ENCODE results near the gene PSMD5.

PSMD5 gene

DNA sequence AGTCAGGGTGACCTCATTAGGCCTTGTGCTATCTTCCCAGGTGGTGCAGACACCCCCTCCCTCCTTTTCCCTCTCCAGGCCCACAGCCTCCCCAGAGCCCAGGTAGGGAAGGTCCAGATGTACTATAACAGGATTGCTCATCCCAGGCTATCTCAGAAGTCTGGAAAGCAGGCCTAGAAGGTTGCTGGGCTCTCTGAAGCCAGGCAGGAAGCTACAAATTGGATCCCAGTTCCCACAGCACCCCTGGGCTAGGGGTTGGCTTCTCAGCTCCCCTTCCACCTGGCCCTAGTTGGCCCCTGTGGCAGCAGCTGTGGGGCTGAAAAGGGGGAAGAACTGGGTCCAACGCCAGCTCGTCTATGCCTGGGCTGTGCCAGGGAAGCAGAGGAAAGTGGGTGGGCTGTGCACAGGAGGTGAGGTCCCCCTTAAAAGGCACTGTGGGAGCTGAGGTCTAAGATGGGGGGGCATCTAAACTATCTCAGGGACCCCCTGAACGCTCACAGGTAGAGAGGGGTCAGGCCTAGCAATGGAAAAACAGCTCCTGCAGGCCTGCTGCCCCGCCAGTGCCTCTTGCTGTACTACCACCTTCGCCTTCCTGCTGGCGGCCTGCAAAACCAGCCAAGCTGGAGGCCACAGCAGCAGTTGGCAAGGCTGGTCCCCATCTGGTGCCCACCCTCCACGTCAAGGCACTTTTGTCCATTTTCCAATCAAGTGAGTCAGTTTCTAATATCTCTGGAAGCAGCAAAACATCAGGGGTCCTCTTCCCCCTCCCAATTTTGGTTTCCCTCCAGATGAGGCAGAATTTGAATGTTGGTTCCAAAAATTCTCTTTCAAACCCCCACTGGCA is 13.3 kb upstream of the PSMD5 start:
- DNase-seq (ENCODE audit: low read depth, low spot score): no peak

GRCh38 chr9:120854596-120855327 is 12.0 kb upstream of the PSMD5 start:
- DNase-seq (ENCODE audit: low read depth, low spot score): no peak

- DNase-seq (ENCODE audit: low read depth, low spot score): no peak
These were observed 10.5 kb upstream of the PSMD5 start for GRCh38 chr9:120853198-120853597.

- no peak for DNase-seq (ENCODE audit: low read depth, low spot score)
These were observed 9.7 kb upstream of the PSMD5 start for GRCh38 chr9:120852240-120853010.

GRCh38 chr9:120851449-120851848 is 8.7 kb upstream of the PSMD5 start:
- DNase-seq (ENCODE audit: low read depth, low spot score): no peak

GRCh38 chr9:120850315-120850714 is 7.6 kb upstream of the PSMD5 start:
- no peak for DNase-seq (ENCODE audit: low read depth, low spot score)

- no peak for DNase-seq (ENCODE audit: low read depth, low spot score)
These were observed 4.2 kb upstream of the PSMD5 start for GRCh38 chr9:120846906-120847305.

GRCh38 chr9:120846251-120846889 is 3.6 kb upstream of the PSMD5 start:
- DNase-seq (ENCODE audit: low read depth, low spot score): no peak

DNA sequence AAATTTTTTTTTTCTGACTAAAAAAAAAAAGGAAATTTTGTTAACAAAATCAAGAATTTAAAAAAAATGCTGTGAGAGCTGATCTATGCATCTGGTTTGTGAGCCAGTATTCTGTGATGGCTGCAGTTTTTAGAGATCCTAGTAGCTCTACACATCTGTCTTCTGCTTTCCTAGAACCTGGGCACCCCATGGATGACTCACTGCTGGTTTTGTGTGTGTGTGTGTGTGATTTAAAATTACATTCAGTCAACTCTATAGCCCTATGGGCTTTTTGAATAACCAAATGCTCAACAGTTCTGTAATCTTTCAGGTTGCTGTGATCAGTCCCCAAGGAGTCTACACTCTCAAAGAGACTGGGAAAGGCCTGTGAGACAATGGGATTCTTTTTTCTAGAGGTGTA is 2.5 kb upstream of the PSMD5 start:
- no peak for DNase-seq (ENCODE audit: low read depth, low spot score)

DNA sequence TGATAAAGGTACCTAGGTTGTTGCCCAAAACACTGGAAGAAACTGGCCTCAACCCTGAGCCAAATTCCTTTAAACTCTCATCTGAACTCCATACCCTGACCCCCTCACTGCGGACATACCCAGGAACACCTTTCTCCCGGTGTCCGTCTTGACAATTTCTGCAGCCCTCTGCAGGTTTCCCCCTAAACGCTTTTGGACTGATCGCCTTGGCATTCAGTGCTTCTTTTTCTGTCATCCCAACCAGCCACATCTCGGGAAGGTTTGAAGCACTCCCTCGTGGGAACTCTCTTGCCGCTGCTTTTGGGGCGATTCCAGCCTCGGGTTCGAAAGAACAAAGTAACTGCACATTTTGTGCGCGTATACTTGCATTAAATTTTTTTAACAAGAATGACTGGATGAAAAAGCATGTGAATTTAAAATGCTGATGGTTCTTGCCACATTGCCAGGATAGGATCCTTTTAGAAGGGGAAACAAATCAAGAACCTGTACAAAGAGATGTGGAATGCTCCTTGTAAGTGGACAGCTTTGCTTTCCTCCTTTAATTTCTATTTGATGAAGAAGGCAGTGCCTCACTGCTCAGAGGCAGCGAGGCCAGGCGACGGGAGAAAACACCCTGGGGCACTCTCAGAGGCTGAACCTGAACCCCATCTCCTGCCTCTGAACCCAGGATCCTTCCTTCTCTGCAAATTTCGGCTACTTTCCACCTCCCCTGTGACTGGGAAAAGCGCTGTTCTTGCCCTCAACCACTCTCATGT is 615 bp downstream of the PSMD5 start:
- DNase-seq (ENCODE audit: low read depth, low spot score): no peak

DNA sequence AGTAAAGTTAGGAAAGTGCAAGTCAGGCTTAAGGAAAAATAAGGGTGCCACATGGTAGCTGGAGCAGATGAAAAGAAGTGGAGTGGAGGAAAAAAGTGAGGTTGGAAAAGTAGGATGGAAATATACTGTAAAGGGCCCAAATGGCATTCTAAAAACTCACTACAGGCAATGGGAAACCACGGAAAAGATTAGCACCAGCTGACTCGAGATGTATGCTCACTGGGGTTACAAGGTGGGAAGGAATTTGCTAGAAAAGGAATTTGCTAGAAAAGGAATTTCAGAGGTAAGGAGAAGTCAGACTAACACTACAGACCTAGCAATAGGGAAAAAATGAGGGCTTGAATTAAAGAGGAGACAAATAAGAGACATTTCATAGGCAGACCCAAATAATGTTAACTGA is 3.6 kb downstream of the PSMD5 start:
- DNase-seq (ENCODE audit: low read depth, low spot score): no peak

DNA sequence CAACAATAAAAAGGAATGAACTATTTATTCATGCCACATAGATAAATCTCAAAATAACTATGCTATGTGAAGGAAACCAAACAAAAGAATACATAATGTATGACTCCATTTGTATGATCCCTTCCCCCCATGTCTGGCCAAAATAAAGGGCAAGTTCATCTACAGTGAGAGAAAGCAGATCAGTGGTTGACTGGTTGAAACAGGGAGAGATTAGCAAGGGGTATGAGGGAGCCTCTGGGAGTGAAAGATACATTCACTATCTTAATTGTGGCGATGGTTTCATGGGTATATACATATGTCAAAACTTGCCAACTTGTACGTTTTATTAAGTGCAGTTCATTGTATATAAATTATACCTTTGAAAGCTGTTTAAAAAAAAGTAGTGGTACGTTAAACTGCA is 4.8 kb downstream of the PSMD5 start:
- no peak for DNase-seq (ENCODE audit: low read depth, low spot score)

DNA sequence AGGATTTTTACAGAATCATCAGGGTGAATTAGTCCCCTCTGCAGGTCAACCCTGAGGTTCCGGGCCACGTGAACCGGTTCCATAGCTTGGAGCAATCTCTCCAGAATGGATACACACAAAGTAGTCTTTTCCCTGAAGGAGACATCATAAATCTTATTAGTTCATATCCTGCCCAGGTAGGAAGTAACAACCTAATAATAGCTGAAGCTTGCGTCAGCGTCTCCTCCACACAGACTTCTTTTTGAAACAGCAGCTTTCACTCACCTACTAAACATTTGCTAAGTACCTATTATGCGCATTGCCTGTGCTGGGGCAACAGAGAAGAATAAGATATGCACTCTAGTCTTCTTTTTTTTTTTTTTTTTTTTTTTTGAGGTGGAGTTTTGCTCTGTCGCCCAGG is 9.4 kb downstream of the PSMD5 start:
- DNase-seq (ENCODE audit: low read depth, low spot score): no peak

GRCh38 chr9:120832807-120833206 is 9.9 kb downstream of the PSMD5 start:
- DNase-seq (ENCODE audit: low read depth, low spot score): no peak

DNA sequence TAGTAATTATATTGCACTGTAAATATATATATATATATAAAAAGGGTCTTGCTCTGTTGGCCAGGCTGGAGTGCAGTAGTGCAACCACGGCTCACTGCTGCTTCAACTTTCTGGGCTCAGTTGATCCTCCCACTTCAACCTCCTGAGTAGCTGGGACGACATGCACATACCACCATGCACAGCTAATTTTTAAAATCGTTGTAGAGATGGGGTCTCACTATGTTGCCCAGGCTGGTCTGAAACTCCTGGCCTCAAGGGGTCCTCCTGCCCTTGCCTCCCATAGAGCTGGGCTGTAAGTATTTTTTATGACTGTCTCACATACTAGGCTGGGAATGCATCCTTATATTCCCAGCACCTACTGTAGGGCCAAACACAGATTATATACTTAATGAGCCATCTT is 11.9 kb downstream of the PSMD5 start:
- DNase-seq (ENCODE audit: low read depth, low spot score): no peak

DNA sequence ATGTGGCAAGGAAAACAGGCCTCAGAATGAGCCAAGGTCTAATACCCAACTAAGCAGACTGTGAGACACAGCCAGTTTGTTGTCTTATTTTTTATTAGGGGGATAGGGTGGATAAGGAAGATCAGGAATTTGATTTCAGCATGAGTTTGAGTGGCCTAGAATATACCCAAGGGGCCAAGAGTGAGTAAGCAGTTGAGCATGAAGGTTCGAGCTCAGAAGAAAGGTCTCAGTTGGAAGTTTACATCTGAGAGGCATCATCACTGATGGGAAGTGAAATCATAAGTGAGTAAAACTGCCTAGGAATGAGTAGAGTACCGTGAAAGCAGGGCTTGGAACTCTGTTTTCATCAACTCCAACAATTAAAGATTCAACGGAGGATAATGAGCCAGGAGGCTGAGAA is 12.6 kb downstream of the PSMD5 start:
- no peak for DNase-seq (ENCODE audit: low read depth, low spot score)

DNA sequence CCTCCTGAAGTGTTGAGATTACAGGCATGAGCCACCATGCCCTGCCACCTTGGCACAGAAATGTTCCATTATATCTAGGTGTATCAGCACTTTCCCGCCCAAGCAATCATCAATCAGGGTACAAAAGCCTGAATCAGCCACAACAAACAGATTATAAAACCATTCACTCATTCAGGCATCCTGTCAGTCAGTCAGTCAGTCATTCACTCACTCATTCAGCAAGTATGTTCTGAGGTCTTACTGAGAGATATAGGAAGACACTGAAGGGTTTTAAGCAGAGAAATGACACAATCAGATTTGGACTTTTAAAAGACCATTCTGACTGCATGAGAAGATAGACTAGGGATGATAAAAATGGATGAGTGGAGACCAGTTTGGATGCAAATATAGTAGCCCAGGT is 13.1 kb downstream of the PSMD5 start:
- DNase-seq (ENCODE audit: low read depth, low spot score): no peak

- DNase-seq (ENCODE audit: low read depth, low spot score): no peak
These were observed 22.6 kb downstream of the PSMD5 start for GRCh38 chr9:120820095-120820494.

- no peak for DNase-seq (ENCODE audit: low read depth, low spot score)
These were observed 24.1 kb downstream of the PSMD5 start for GRCh38 chr9:120818595-120818994.

GRCh38 chr9:120815075-120815474 is 27.6 kb downstream of the PSMD5 start:
- DNase-seq (ENCODE audit: low read depth, low spot score): no peak

DNA sequence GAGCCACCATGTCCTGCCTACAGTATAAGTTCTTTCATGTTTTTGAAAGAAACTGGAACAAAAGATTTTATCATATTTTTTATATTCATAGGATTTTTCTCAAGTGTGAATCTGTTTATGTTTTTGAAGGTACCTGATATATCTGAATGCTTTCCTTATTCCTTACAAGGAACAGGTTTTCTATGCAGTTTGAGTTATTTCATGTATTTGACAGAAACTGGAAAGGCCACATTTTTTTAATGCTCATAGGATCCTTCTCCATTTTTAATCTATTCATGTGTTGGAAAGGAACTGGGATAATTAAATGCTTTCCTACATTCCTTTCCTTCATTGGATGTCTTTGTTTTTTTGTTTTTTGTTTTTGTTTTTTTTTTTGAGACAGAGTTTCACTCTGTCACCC is 33.8 kb downstream of the PSMD5 start:
- DNase-seq (ENCODE audit: low read depth, low spot score): no peak
